Measurements from ENCODE around the gene NFASC.

The NFASC gene

DNA sequence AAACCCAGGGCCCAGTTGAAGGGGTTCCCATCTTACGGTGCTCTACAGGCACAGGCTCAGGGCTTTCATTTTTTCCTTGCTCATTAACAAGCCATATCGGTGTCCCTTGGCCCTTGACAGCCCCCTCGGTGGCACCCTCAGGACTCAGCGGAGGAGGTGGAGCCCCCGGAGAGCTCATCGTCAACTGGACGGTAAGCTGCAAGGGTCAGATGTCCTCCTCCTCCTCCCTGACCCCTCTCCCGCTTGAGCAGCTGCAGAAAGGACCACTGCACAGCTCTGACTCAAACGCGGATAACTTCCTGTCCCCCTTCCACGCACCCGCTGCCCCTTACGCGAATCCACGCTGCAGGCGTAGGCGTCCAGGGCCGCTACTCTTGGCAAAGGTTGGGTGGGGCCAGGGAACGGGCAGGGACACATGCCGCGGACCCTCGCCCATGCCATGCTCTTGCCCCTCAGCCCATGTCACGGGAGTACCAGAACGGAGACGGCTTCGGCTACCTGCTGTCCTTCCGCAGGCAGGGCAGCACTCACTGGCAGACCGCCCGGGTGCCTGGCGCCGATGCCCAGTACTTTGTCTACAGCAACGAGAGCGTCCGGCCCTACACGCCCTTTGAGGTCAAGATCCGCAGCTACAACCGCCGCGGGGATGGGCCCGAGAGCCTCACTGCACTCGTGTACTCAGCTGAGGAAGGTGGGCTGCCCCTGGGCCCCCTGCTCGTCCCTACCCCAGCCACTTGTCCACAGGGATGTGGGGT lies 198.9 kb downstream of the NFASC start:
- no peak for DNase-seq

DNA sequence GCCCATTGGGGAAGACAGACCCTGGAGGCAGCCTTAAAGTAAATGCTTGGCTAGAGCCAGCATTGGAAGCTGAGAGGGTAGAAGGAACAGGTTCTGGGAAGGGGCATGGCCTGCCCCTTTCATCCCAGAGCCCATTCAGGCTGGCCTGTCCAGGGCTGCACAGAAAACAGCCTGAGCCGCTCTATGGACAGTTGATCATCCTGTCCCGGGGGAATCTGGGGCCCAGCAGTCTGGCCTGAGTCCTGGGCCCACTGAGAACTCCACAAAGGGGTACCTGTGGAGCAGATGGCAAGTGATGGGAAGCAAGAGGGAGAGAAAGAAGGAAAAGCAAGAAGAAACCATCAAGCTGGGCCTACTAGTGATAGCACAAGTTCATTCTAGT lies 200.4 kb downstream of the NFASC start:
- no peak for DNase-seq

DNA sequence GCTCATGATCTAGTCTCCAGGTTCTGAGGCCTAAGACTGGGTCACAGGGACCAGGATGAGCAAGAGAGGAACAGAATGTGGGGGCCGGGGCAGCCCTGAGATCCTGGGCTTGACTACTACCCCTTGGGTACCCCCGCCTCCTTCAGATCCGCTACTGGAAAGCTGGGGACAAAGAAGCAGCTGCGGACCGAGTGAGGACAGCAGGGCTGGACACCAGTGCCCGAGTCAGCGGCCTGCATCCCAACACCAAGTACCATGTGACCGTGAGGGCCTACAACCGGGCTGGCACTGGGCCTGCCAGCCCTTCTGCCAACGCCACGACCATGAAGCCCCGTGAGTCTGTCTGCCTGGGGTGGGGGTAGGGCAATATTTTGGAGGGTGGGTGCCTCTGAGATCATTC lies 201.1 kb downstream of the NFASC start:
- no peak for DNase-seq

DNA sequence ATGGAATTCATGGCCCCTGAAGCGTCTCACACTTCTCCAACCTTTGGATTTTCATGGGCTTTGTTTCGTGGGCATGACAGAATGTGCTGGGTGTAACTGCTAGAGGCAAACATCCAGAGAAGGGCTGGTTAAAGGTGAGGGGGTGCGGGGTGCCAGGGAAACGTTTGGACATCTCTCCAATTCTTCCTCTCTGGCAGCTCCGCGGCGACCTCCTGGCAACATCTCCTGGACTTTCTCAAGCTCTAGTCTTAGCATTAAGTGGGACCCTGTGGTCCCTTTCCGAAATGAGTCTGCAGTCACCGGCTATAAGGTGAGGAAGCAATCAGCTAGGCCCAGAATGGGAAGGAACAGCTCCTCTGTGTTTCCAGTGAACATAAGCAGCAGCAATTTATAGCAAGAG lies 201.6 kb downstream of the NFASC start:
- no peak for DNase-seq
